ENCODE measurements around the gene PLEKHA6.

Gene PLEKHA6

DNA sequence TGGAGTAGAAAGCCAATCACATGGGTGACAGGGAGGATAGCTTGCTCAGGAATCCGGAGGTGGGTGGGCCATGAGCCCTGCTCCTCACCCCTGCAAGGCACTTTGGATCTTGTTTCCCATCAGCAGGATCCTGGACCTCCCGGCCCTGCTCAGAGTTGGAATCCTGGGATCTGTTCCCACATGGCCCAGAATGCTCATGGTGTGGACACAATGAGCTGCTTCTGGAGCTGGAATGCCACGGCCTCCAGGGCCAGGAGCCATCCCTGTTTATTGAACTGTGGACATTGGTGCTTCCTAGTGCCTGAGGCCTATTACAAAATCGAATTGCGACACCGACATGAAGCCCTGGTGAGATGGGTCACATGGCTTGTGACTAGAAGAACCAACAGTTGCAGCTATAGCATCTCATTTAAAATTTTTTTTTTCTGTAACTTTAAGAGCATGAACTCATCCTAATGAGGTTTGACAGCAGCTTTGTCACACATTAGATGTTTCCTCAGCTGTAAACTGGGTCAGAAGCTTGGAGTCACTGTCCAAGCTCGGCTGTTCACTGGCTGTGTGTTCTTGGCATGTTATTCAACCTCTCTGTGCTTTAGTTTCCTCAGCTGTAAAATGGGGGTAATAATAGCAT, 105.6 kb downstream of the PLEKHA6 start:
- peak; percentile 79 for DNase-seq (ENCODE audit: low read depth)
- no peak overlapping the region for H3K4me3 ChIP-seq (ENCODE audit: low read depth, low read length)
- TF ChIP-seq, protein P1, sequence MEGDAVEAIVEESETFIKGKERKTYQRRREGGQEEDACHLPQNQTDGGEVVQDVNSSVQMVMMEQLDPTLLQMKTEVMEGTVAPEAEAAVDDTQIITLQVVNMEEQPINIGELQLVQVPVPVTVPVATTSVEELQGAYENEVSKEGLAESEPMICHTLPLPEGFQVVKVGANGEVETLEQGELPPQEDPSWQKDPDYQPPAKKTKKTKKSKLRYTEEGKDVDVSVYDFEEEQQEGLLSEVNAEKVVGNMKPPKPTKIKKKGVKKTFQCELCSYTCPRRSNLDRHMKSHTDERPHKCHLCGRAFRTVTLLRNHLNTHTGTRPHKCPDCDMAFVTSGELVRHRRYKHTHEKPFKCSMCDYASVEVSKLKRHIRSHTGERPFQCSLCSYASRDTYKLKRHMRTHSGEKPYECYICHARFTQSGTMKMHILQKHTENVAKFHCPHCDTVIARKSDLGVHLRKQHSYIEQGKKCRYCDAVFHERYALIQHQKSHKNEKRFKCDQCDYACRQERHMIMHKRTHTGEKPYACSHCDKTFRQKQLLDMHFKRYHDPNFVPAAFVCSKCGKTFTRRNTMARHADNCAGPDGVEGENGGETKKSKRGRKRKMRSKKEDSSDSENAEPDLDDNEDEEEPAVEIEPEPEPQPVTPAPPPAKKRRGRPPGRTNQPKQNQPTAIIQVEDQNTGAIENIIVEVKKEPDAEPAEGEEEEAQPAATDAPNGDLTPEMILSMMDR (conservative IDR thresholded peaks at IDR 0.05; ENCODE audit: low read depth, low read length), result no peak

DNA sequence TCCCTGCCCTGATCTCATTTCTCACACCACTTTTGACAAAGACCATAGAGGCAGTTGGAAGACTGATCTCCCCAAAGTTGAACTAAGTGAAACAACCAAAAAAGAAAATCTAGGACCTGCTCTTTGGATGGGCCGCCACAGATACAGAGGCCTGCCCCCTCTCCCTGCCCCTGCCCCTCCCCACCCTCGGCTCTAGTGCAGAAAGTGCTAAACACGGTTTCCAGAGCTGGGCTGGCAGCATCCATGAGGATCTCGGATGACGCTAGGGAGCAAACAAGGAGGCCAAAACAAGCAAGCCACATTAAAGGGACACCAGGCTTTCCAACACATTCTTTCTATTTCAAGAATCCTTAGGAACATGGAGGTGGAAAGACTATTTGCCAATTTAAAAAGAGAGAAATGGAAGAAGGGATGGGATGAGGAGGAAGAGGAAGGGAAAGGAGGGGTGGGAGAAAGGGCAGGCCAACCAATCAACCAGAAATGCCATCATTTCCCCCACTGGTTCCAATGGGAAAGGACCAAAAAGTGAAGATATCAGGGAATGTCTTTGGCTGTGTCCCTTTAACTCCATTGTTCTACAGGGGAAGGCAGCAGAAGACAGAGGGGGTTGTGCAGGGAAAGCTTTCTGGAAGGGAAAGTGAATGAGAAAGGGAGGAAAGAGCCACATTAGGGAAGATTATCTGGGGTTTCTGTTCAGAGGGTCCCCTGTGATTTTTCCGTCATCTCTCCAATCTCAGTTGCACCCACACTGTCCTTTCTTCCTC, 107.6 kb downstream of the PLEKHA6 start:
- no peak overlapping the region for H3K4me3 ChIP-seq (ENCODE audit: low read depth, low read length)
- TF ChIP-seq, protein P1 (conservative IDR thresholded peaks at IDR 0.05; ENCODE audit: low read depth, low read length), result no peak
- no peak for DNase-seq (ENCODE audit: low read depth)

DNA sequence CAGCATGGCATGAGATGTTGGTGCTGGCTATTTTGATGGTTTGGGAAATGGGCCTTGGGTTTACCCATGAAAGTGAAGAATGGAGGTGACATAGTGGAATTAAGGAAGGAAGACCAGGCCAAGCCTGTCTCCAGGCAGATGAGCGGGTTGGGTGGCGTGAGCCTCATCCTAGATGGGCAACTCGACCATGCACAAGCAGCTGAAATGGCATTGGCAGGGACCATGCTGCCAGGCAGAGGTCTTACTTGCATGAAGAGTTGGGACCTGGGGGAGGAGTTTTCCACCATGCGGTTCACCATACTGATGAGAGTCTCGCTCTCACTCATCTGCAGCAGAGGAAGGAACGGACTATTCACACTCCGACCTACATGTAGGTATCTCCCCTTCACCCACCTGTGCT, 108.4 kb downstream of the PLEKHA6 start:
- no peak for DNase-seq (ENCODE audit: low read depth)
- TF ChIP-seq, protein P1 (conservative IDR thresholded peaks at IDR 0.05; ENCODE audit: low read depth, low read length), result no peak
- H3K4me3 ChIP-seq (ENCODE audit: low read depth, low read length), result no peak overlapping the region

DNA sequence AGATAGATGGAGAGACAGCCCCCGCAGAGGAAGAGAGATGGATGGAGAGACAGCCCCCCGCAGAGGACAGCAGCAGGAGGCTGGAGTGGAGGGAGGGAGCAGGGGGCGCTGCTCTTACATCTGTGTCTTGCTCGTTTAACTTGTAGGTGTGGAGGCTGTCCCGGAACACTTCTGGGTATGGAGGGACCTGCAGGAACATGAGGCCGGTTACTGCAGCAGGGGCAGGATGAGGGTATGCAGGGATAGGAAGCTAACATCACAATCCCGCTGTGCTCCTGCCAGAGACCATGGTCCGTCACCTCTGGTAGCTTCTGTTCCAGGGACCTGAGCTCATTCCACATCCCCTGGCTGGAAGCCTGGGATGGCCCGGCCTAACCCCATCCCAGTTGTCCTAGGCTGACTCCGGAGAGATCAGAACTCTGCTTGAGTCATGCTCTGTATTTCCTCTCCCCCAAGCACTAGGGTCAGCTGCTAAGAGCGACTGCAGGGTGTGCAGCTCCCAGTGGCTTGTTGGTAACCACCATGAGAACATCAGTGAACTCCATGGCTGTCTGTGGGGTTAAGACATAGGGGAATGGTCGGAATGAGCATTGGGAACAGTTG, 109.2 kb downstream of the PLEKHA6 start:
- DNase-seq (ENCODE audit: low read depth), result peak; percentile 33
- no peak overlapping the region for H3K4me3 ChIP-seq (ENCODE audit: low read depth, low read length)
- TF ChIP-seq, protein P1 (conservative IDR thresholded peaks at IDR 0.05; ENCODE audit: low read depth, low read length), result no peak

DNA sequence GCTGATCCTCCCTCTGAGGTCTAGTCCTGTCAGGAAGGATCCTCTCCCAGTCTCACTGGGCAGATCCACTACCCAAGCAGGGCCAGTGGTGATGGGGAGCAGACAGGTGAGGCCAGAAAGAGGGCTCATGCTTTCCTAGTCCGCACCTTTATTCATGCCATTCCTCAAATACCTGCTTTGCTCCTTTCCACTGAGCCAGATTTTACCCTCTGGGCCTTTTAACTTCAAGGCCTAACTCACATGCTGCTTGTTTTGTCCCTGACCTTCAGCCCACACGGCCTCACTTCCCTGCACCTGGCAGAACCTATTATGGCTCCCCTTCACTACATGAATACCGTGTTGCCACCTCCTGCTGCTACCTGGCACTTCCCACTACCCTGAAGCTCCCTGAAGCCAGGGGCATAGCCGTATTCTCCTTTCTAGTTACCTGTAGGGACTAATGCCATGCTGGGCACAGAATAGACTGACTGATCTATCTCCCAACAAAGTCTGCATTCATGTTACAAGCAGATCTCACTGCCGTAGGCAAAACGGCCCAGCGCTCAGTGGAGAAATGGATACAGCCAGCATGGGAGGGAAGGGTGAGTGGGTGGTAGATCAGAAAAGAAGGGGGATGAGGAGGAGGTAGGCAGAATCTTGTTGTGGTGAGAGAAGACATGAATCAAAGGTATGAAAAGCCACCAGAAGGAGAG, 109.8 kb downstream of the PLEKHA6 start:
- no peak for DNase-seq (ENCODE audit: low read depth)
- TF ChIP-seq, protein P1 (conservative IDR thresholded peaks at IDR 0.05; ENCODE audit: low read depth, low read length), result no peak
- no peak overlapping the region for H3K4me3 ChIP-seq (ENCODE audit: low read depth, low read length)

DNA sequence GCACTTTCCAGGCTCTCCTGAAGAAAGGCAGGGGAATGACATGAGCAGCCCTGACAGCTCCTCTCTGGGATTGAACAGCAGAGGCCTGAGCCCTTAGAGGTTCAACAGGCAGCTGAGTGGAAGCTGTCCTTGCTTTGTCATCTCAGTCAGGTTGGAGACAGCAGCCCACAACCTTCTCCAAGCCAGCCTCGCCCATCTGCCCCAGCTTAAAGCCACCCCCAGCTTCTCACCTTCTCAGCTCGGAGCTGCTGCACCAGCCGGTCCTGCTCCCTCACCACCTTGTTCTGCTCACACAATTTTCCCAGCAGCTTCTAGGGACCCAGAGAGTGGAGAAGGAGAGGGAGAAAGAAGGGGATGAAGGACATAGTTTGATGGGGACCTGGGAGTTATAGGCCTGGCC, 110.8 kb downstream of the PLEKHA6 start:
- no peak overlapping the region for H3K4me3 ChIP-seq (ENCODE audit: low read depth, low read length)
- no peak for DNase-seq (ENCODE audit: low read depth)
- TF ChIP-seq, protein P1 (conservative IDR thresholded peaks at IDR 0.05; ENCODE audit: low read depth, low read length), result no peak

Measured in choroid plexus epithelial cell (primary cell).